ENCODE data around the gene CDKL5.

Gene CDKL5

GRCh38 chrX:18537524-18537923 lies 112.1 kb downstream of the CDKL5 start:
- CTCF ChIA-PET = no interaction called here
- no peak for TF ChIP-seq CTCF (conservative IDR thresholded peaks at IDR 0.05; ENCODE audit: low read depth)
- H3K27ac ChIP-seq = no peak overlapping the region
- POLR2A ChIA-PET (ENCODE audit: low non-redundant PET) = no interaction called here
- no peak for DNase-seq (ENCODE audit: low spot score)

GRCh38 chrX:18542131-18542530 lies 116.7 kb downstream of the CDKL5 start:
- TF ChIP-seq CTCF (conservative IDR thresholded peaks at IDR 0.05; ENCODE audit: low read depth) = no peak
- H3K27ac ChIP-seq = no peak overlapping the region
- CTCF ChIA-PET = no interaction called here
- POLR2A ChIA-PET (ENCODE audit: low non-redundant PET) = no interaction called here
- DNase-seq (ENCODE audit: low spot score) = no peak

- TF ChIP-seq CTCF (conservative IDR thresholded peaks at IDR 0.05; ENCODE audit: low read depth) = no peak
- no peak for DNase-seq (ENCODE audit: low spot score)
- no peak overlapping the region for H3K27ac ChIP-seq
- ChIA-PET POLR2A (ENCODE audit: low non-redundant PET) (no interaction called here), CTCF (no interaction called here)
These were observed 117.5 kb downstream of the CDKL5 start for GRCh38 chrX:18542905-18543304.

- H3K27ac ChIP-seq = no peak overlapping the region
- POLR2A ChIA-PET (ENCODE audit: low non-redundant PET) = no interaction called here
- TF ChIP-seq CTCF (conservative IDR thresholded peaks at IDR 0.05; ENCODE audit: low read depth) = no peak
- CTCF ChIA-PET = interaction anchor here (0.6 kb wide), 1 partner anchor 10 kb away, joined by 3 read pairs; no protein-coding TSS in a partner anchor
- DNase-seq (ENCODE audit: low spot score) = no peak
These were observed 118.3 kb downstream of the CDKL5 start for GRCh38 chrX:18543738-18544137.

- TF ChIP-seq CTCF (conservative IDR thresholded peaks at IDR 0.05; ENCODE audit: low read depth) = no peak
- H3K27ac ChIP-seq = no peak overlapping the region
- POLR2A ChIA-PET (ENCODE audit: low non-redundant PET) = no interaction called here
- no peak for DNase-seq (ENCODE audit: low spot score)
- CTCF ChIA-PET = no interaction called here
These were observed 120.4 kb downstream of the CDKL5 start for GRCh38 chrX:18545771-18546170.

- no peak for DNase-seq (ENCODE audit: low spot score)
- H3K27ac ChIP-seq = no peak overlapping the region
- TF ChIP-seq CTCF (conservative IDR thresholded peaks at IDR 0.05; ENCODE audit: low read depth) = no peak
- POLR2A ChIA-PET (ENCODE audit: low non-redundant PET) = no interaction called here
- CTCF ChIA-PET = no interaction called here
These were observed 123.6 kb downstream of the CDKL5 start for GRCh38 chrX:18548996-18549395.

- ChIA-PET POLR2A (ENCODE audit: low non-redundant PET) (no interaction called here), CTCF (no interaction called here)
- no peak for DNase-seq (ENCODE audit: low spot score)
- no peak overlapping the region for H3K27ac ChIP-seq
- no peak for TF ChIP-seq CTCF (conservative IDR thresholded peaks at IDR 0.05; ENCODE audit: low read depth)
These were observed 124.2 kb downstream of the CDKL5 start for GRCh38 chrX:18549643-18550042.
